ENCODE results near the gene THSD4.

- TF ChIP-seq CTCF (IDR thresholded peaks at IDR 0.05) (no peak), POLR2AphosphoS5 (IDR thresholded peaks at IDR 0.05) (no peak)
Measured at GRCh38 chr15:71559616-71560015, 444.3 kb downstream of the THSD4 start.

All from suprapubic skin (tissue), 3 donors.